HCT116 (cell line): ENCODE data around the gene TDG. TPM values are rescaled to one million over a fixed set of nuclear protein-coding genes. Genes with fewer than 3 reads are reported as not detected.
A peak's percentile ranks its signal among the peaks of the same experiment; 100 is the strongest.

Experiments
- ATAC-seq: fragments of 200-7000 bp; cut with Tn5 transposase; 2 replicates; pipeline ENCODE4 v1.9.1; 2020; ENCODE audit warnings: mild to moderate bottlenecking, moderate library complexity
- BruUV-seq: library from RNA; stranded (reverse); fragments of 400-500 nt; replicated peaks from 2 replicates; lab custom pipeline; 2021; lab: Mats Ljungman, UMichigan
- CTCF ChIA-PET: fragments of 300-600 bp; sonication (Branson Sonifier 250); formaldehyde crosslinking; loops from one replicate; lab custom pipeline; 2021; ENCODE audit warnings: antibody characterized with exemption; lab: Charles Lee
- POLR2A ChIA-PET: fragments of 300-600, 350-600 bp; sonication (Branson Sonifier 250); formaldehyde crosslinking; loops from one replicate; lab custom pipeline; 2021; ENCODE audit warnings: antibody characterized with exemption; lab: Charles Lee
- RAD21 ChIA-PET, 2 experiments: fragments of 300-600 bp; sonication (Branson Sonifier 250); formaldehyde crosslinking; loops; one replicate each; lab custom pipeline; 2023; ENCODE audit warnings: low total read pairs in 2 of 2; ENCODE audit not compliant: uncharacterized antibody in 2 of 2, unreplicated experiment in 2 of 2, low non-redundant PET in 1 of 2; lab: Charles Lee
- DNase-seq: peaks from one replicate; pipeline ENCODE4 v3.0.0-alpha.2; 2010; ENCODE audit warnings: low read depth, low spot score
- H2AFZ ChIP-seq: fragments of 200-600 bp; shearing (Covaris generic), sonication (generic); 2 replicates; pipeline ENCODE4 v1.6.1; 2017; ENCODE audit warnings: low read depth, mixed run types, mixed read lengths, antibody characterized with exemption, low read length; ENCODE audit not compliant: poor library complexity, severe bottlenecking
- H3K27ac ChIP-seq: 2 replicates; pipeline ENCODE4 v1.5.1; 2012; ENCODE audit warnings: low read depth, low read length
- H3K27me3 ChIP-seq: fragments of 200-600 bp; sonication (generic); 2 replicates; pipeline ENCODE4 v1.6.1; 2016; ENCODE audit warnings: mixed run types, low read length, mixed read lengths; ENCODE audit not compliant: insufficient read depth
- H3K36me3 ChIP-seq, 2 experiments: fragments of 200-500 bp in 1 of 2; fragments of 200-600 bp in 1 of 2; sonication (Bioruptor generic) in 1 of 2; sonication (generic) in 1 of 2; 2 replicates each; pipeline versions ENCODE4 v1.5.1 to v1.6.1; 2014 to 2016; ENCODE audit warnings: low read length in 2 of 2, inconsistent platforms in 1 of 2, mixed read lengths in 1 of 2, mixed run types in 1 of 2; ENCODE audit not compliant: insufficient read depth in 2 of 2, control insufficient read depth in 1 of 2
- H3K4me1 ChIP-seq, 2 experiments: fragments of 200-600 bp in 1 of 2; sonication (generic) in 1 of 2; 2 replicates each; pipeline versions ENCODE4 v1.5.1 to v1.6.1; 2012 to 2017; ENCODE audit warnings: low read length in 2 of 2, inconsistent platforms in 1 of 2, mild to moderate bottlenecking in 1 of 2, mixed read lengths in 1 of 2, mixed run types in 1 of 2, moderate library complexity in 1 of 2; ENCODE audit not compliant: insufficient read depth in 2 of 2, control insufficient read depth in 1 of 2
- H3K4me2 ChIP-seq: fragments of 200-600 bp; sonication (generic); 2 replicates; pipeline ENCODE4 v1.6.1; 2017; ENCODE audit warnings: mixed run types, low read length, mixed read lengths
- H3K4me3 ChIP-seq, 2 experiments: fragments of 200-600 bp in 1 of 2; sonication (generic) in 1 of 2; replicated peaks in 1 of 2; 2 replicates each; pipeline ENCODE4 v1.5.1; 2011 to 2016; ENCODE audit warnings: low read length in 2 of 2, control low read depth in 1 of 2, low read depth in 1 of 2, mild to moderate bottlenecking in 1 of 2, mixed read lengths in 1 of 2, mixed run types in 1 of 2
- H3K79me2 ChIP-seq: fragments of 200-600 bp; sonication (generic); 2 replicates; pipeline ENCODE4 v1.6.1; 2017; ENCODE audit warnings: mild to moderate bottlenecking, mixed run types, low read length, moderate library complexity, mixed read lengths; ENCODE audit not compliant: insufficient read depth
- H3K9ac ChIP-seq: fragments of 200-600 bp; sonication (generic); 2 replicates; pipeline ENCODE4 v1.6.1; 2016; ENCODE audit warnings: low read length, mixed read lengths
- H3K9me2 ChIP-seq: fragments of 200-600 bp; sonication (generic), shearing (Covaris generic); 2 replicates; pipeline ENCODE4 v1.6.1; 2017; ENCODE audit warnings: mixed run types, mild to moderate bottlenecking, moderate library complexity; ENCODE audit not compliant: insufficient read depth
- H3K9me3 ChIP-seq, 2 experiments: fragments of 200-500 bp in 1 of 2; fragments of 200-600 bp in 1 of 2; sonication (Bioruptor generic) in 1 of 2; sonication (generic) in 1 of 2; 2 replicates each; pipeline ENCODE4 v1.6.1; 2014 to 2017; ENCODE audit warnings: low read length in 2 of 2, mixed read lengths in 2 of 2, inconsistent platforms in 1 of 2, low read depth in 1 of 2, mild to moderate bottlenecking in 1 of 2, mixed run types in 1 of 2, moderate library complexity in 1 of 2; ENCODE audit not compliant: control insufficient read depth in 1 of 2, insufficient read depth in 1 of 2
- H4K20me1 ChIP-seq: fragments of 200-600 bp; sonication (generic), shearing (Covaris generic); 2 replicates; pipeline ENCODE4 v1.6.1; 2017; ENCODE audit warnings: mixed run types, mild to moderate bottlenecking, moderate library complexity; ENCODE audit not compliant: insufficient read depth
- EGR1 ChIP-seq: IDR thresholded peaks from 2 replicates; pipeline ENCODE4 v1.6.1; 2012; ENCODE audit warnings: low read depth
- FOSL1 ChIP-seq: IDR thresholded peaks from 2 replicates; pipeline ENCODE4 v1.6.1; 2012; ENCODE audit warnings: low read depth
- POLR2A ChIP-seq: IDR thresholded peaks from 2 replicates; pipeline ENCODE4 v1.7.0; 2011; ENCODE audit warnings: borderline replicate concordance; ENCODE audit not compliant: insufficient read depth, insufficient read length; ENCODE audit errors: extremely low read depth
- YY1 ChIP-seq: IDR thresholded peaks from 2 replicates; pipeline ENCODE4 v1.6.1; 2011; ENCODE audit warnings: low read length, low read depth, moderate library complexity, mild to moderate bottlenecking; ENCODE audit not compliant: insufficient replicate concordance; ENCODE audit errors: extremely low read depth
- ZFX ChIP-seq: fragments of 450-650 bp; IDR thresholded peaks from 2 replicates; pipeline ENCODE4 v1.6.1; 2017
- ZNF274 ChIP-seq: fragments of 200-500 bp; sonication (Bioruptor generic); IDR thresholded peaks from 2 replicates; pipeline ENCODE4 v1.6.1; 2014; ENCODE audit warnings: mild to moderate bottlenecking, low read depth, low read length, inconsistent platforms
- intact Hi-C: fragments of 100-400 bp; cut with micrococcal nuclease; formaldehyde crosslinking; loops from 2 replicates; pipeline ENCODE4 v1.10.0; 2022
- total RNA-seq: library from RNA; stranded (reverse); gene quantifications from one replicate; pipeline ENCODE4 v1.2.1, GENCODE V29; 2021; ENCODE audit not compliant: unreplicated experiment

TDG gene
- total RNA-seq, 1 experiment from 2014 or later, result 23.9 TPM

DNA sequence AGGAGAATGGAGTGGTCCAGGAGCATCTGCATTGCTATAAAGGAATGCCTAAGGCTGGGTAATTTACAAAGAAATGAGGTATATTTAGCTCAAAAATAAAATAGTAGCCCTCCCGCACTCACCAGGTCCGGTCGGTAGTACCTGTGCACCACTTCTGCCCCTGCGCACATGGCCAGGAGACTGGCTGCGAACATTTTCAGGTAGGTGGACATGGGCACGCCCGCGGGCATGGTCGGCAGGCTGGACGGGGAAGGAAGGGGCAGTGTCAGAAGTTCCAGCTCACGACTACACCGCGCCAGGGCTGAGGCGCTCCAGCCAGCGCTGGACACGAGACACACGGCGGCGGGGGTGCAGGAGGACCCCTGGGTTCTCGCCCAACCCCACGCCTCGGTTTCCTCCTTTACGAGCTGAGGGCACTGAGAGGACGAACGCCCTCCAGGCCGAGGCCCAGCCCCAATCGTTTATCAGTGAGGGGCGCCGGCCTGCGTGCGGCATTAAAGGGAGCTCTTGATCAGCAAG, 9.1 kb upstream of the TDG start:
- ChIA-PET RAD21 (interaction anchor here (0.6 to 1.1 kb wide), 3 partner anchors 9 to 27 kb away, joined by 3 read pairs; partner anchors contain the start of genes TDG (in 2 of the 2) and HSP90B1 (in 1 of the 2)), POLR2A (interaction anchor here (0.8 to 2.7 kb wide), 4 partner anchors 9 to 27 kb away, joined by 3 to 40 read pairs (median 7); partner anchors contain the start of genes HSP90B1 and TDG), CTCF (interaction anchor here (0.6 kb wide), 1 partner anchor 9 kb away, joined by 3 read pairs; the partner anchor contains the start of gene TDG)
- H3K4me1 ChIP-seq, result peaks cover 14 to 21% of the 10 kb centered on the region in 2 experiments; a peak in 3 of 4 replicates
- H3K9ac ChIP-seq, result peak overlapping the region; percentile 92
- H2AFZ ChIP-seq, result no peak overlapping the region
- H3K4me2 ChIP-seq, result peak overlapping the region; percentile 80
- H4K20me1 ChIP-seq, result no peaks in the 10 kb centered on the region
- no peak for DNase-seq
- H3K27me3 ChIP-seq, result no peaks in the 10 kb centered on the region
- H3K4me3 ChIP-seq, result peak overlapping the region; percentile 84 to 90
- H3K9me2 ChIP-seq, result no peaks in the 10 kb centered on the region
- TF ChIP-seq ZFX (peak; percentile 93), EGR1 (no peak), POLR2A (no peak)
- TSS peak; percentile 44 for BruUV-seq
- ATAC-seq, result peak; percentile 61
- H3K27ac ChIP-seq, result peak overlapping the region; percentile 90
- intact Hi-C loops, result loop anchor here (1.0 to 2.0 kb wide), 2 partner anchors 9 to 26 kb away; partner anchors contain the start of genes HSP90B1 and TDG
- H3K9me3 ChIP-seq, result no peaks in the 10 kb centered on the region
- peaks cover 45% of the 10 kb centered on the region for H3K79me2 ChIP-seq
- H3K36me3 ChIP-seq, result peaks cover 13 to 23% of the 10 kb centered on the region in 2 experiments

DNA sequence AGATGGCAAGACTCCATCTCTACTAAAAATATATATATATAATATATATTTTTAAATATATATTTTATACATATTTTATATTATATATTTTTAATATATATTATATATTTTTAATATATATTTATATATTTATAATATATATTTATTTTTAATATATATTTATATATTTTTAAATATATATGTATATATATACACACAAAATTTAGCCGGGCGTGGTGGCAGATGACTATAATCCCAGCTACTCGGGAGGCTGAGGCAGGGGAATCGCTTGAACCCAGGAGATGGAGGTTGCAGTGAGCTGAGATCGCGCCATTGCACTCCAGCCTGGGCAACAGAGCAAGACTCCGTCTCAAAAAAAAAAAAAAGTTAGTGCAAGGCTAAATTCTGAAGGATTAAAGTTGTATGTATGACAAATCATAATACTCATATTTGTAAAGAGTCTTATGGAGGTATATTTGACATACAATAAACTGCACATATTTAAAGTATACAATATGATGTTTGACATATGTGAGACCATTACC, 7.7 kb upstream of the TDG start:
- POLR2A ChIA-PET, result interaction anchor here (2.7 kb wide), 1 partner anchor 8 kb away, joined by 40 read pairs; the partner anchor contains the start of gene TDG
- no peak for DNase-seq
- RAD21 ChIA-PET, result no interaction called here
- Histone ChIP-seq H4K20me1 (no peaks in the 10 kb centered on the region), H3K4me1 (peaks cover 14 to 21% of the 10 kb centered on the region in 2 experiments; a peak in 3 of 4 replicates), H3K9ac (peak overlapping the region; percentile 92; the same call in 1 of the 2 replicates), H3K4me2 (peak overlapping the region; percentile 80), H3K27ac (peak overlapping the region; percentile 90; the same call in 1 of the 2 replicates), H3K36me3 (peaks cover 10 to 15% of the 10 kb centered on the region in 2 experiments; a peak in 3 of 4 replicates), H3K4me3 (peak overlapping the region; percentile 84 to 90), H3K79me2 (peaks cover 40% of the 10 kb centered on the region), H2AFZ (no peak overlapping the region), H3K9me2 (no peaks in the 10 kb centered on the region), H3K27me3 (no peaks in the 10 kb centered on the region), H3K9me3 (no peaks in the 10 kb centered on the region)
- no TSS peak for BruUV-seq
- intact Hi-C loops, result loop anchor here (1.0 to 2.0 kb wide), 2 partner anchors 7 to 27 kb away; partner anchors contain the start of genes HSP90B1 and TDG
- no peak for ATAC-seq
- TF ChIP-seq FOSL1 (no peak), YY1 (no peak), ZNF274 (no peak)
- CTCF ChIA-PET, result no interaction called here
